GM23338 (cell line): ENCODE data around the gene ALKBH8. TPM values are rescaled to one million over a fixed set of nuclear protein-coding genes. Genes with fewer than 3 reads are reported as not detected.
A peak's percentile ranks its signal among the peaks of the same experiment; 100 is the strongest.

Experiments
- ATAC-seq: fragments of 200-7000 bp; cut with Tn5 transposase; 3 replicates; pipeline ENCODE4 v1.9.1; 2020
- DNase-seq: peaks from one replicate; pipeline ENCODE4 v3.0.0-alpha.2; 2015; ENCODE audit warnings: low spot score
- H2AFZ ChIP-seq: fragments of 200-600 bp; sonication (generic); 2 replicates; pipeline ENCODE4 v1.8.0; 2016; ENCODE audit warnings: antibody characterized with exemption, mild to moderate bottlenecking, moderate library complexity
- H3F3A ChIP-seq: fragments of 200-600 bp; sonication (generic); replicated peaks from 2 replicates; pipeline ENCODE4 v1.8.0; 2017; ENCODE audit warnings: antibody characterized with exemption, mixed run types, low read depth
- H3K27ac ChIP-seq: fragments of 200-600 bp; sonication (generic); 2 replicates; pipeline ENCODE4 v1.6.1; 2016; ENCODE audit warnings: low read depth
- H3K27me3 ChIP-seq: fragments of 200-600 bp; sonication (generic); 2 replicates; pipeline ENCODE4 v1.8.0; 2016; ENCODE audit warnings: mild to moderate bottlenecking, mixed run types, moderate library complexity; ENCODE audit not compliant: insufficient read depth
- H3K36me3 ChIP-seq: fragments of 200-600 bp; sonication (generic); 2 replicates; pipeline ENCODE4 v1.8.0; 2016; ENCODE audit warnings: mild to moderate bottlenecking; ENCODE audit not compliant: insufficient read depth
- H3K4me1 ChIP-seq: fragments of 200-600 bp; sonication (generic); 2 replicates; pipeline ENCODE4 v1.8.0; 2016; ENCODE audit warnings: mild to moderate bottlenecking, moderate library complexity; ENCODE audit not compliant: insufficient read depth
- H3K4me2 ChIP-seq: fragments of 200-600 bp; sonication (generic); 2 replicates; pipeline ENCODE4 v1.7.1; 2017; ENCODE audit warnings: mixed run types
- H3K4me3 ChIP-seq: fragments of 200-600 bp; sonication (generic); 2 replicates; pipeline ENCODE4 v1.6.1; 2016; ENCODE audit warnings: mixed run types
- H3K79me2 ChIP-seq: fragments of 200-600 bp; sonication (generic); replicated peaks from 2 replicates; pipeline ENCODE4 v1.8.0; 2017; ENCODE audit warnings: mild to moderate bottlenecking; ENCODE audit not compliant: insufficient read depth
- H3K9me2 ChIP-seq: fragments of 200-600 bp; sonication (generic); 2 replicates; pipeline ENCODE4 v1.8.0; 2017; ENCODE audit not compliant: insufficient read depth
- H4K20me1 ChIP-seq: fragments of 200-600 bp; sonication (generic); replicated peaks from 2 replicates; pipeline ENCODE4 v1.8.0; 2017; ENCODE audit warnings: mild to moderate bottlenecking; ENCODE audit not compliant: insufficient read depth
- H3K27ac Mint-ChIP-seq: 2 replicates; pipeline ENCODE4 v1.8.0; 2020; ENCODE audit warnings: inconsistent platforms, mild to moderate bottlenecking, moderate library complexity, mixed read lengths
- H3K27me3 Mint-ChIP-seq: 3 replicates; pipeline ENCODE4 v1.8.0; 2022; ENCODE audit warnings: low read depth, mild to moderate bottlenecking, moderate library complexity, mixed read lengths, inconsistent platforms; ENCODE audit not compliant: insufficient read depth, poor library complexity
- H3K36me3 Mint-ChIP-seq: 3 replicates; pipeline ENCODE4 v1.8.0; 2021; ENCODE audit warnings: low read depth, mild to moderate bottlenecking, inconsistent platforms, moderate library complexity, mixed read lengths
- H3K4me1 Mint-ChIP-seq: 3 replicates; pipeline ENCODE4 v1.8.0; 2020; ENCODE audit warnings: mild to moderate bottlenecking, inconsistent platforms, mixed read lengths
- H3K4me3 Mint-ChIP-seq: 3 replicates; pipeline ENCODE4 v1.8.0; 2021; ENCODE audit warnings: moderate library complexity, mild to moderate bottlenecking, inconsistent platforms, mixed read lengths
- H3K9me3 Mint-ChIP-seq: 3 replicates; pipeline ENCODE4 v1.8.0; 2020; ENCODE audit warnings: moderate library complexity, mild to moderate bottlenecking, inconsistent platforms, mixed read lengths
- CREB1 ChIP-seq: fragments of 250-450 bp; sonication (Bioruptor Pico); IDR thresholded peaks from 2 replicates; pipeline ENCODE4 v1.5.0; 2020; ENCODE audit warnings: low read depth, mild to moderate bottlenecking, moderate library complexity
- CTCF ChIP-seq, 2 experiments: fragments of 200-600 bp in 1 of 2; sonication (generic) in 1 of 2; conservative IDR thresholded peaks; 2 replicates each; pipeline versions ENCODE4 v1.5.1 to v1.6.1; 2016 to 2017; ENCODE audit warnings: antibody characterized with exemption in 2 of 2, low read depth in 2 of 2, mild to moderate bottlenecking in 2 of 2, moderate library complexity in 1 of 2
- ETS1 ChIP-seq: IDR thresholded peaks from 2 replicates; pipeline ENCODE4 v1.6.1; 2016; ENCODE audit warnings: antibody characterized with exemption
- EZH2 ChIP-seq: fragments of 200-600 bp; sonication (generic); IDR thresholded peaks from one replicate; pipeline ENCODE4 v1.8.0; 2017; ENCODE audit warnings: antibody characterized with exemption, mild to moderate bottlenecking, low read depth; ENCODE audit not compliant: unreplicated experiment
- EZH2phosphoT487 ChIP-seq: fragments of 200-600 bp; sonication (generic); IDR thresholded peaks from one replicate; pipeline ENCODE4 v1.8.1; 2018; ENCODE audit warnings: antibody characterized with exemption; ENCODE audit not compliant: unreplicated experiment
- JUNB ChIP-seq: IDR thresholded peaks from one replicate; pipeline ENCODE4 v1.6.1; 2016; ENCODE audit warnings: antibody characterized with exemption; ENCODE audit not compliant: unreplicated experiment
- NANOG ChIP-seq: IDR thresholded peaks from 2 replicates; pipeline ENCODE4 v1.6.1; 2016; ENCODE audit warnings: antibody characterized with exemption, borderline replicate concordance
- POLR2AphosphoS5 ChIP-seq: IDR thresholded peaks from 2 replicates; pipeline ENCODE4 v1.6.1; 2016; ENCODE audit warnings: antibody characterized with exemption, low read depth
- REST ChIP-seq: IDR thresholded peaks from one replicate; pipeline ENCODE4 v1.6.1; 2018; ENCODE audit warnings: antibody characterized with exemption; ENCODE audit not compliant: unreplicated experiment
- STAT1 ChIP-seq: IDR thresholded peaks from one replicate; pipeline ENCODE4 v1.6.1; 2016; ENCODE audit warnings: antibody characterized with exemption; ENCODE audit not compliant: unreplicated experiment
- ZNF114 ChIP-seq: fragments of 250-450 bp; sonication (Bioruptor Pico); IDR thresholded peaks from 2 replicates; pipeline ENCODE4 v1.5.0; 2020; ENCODE audit warnings: mild to moderate bottlenecking, moderate library complexity
- ZNF331 ChIP-seq: fragments of 250-450 bp; sonication (Bioruptor Pico); IDR thresholded peaks from 2 replicates; pipeline ENCODE4 v1.5.0; 2020; ENCODE audit warnings: low read depth, mild to moderate bottlenecking, moderate library complexity
- polyA plus RNA-seq: library from polyadenylated mRNA; unstranded; fragments of >200 nt; fragmentation: Nextera tagmentation; extraction: Ambion mirVana; gene quantifications from 2 replicates; pipeline ENCODE4 v1.2.1, GENCODE V29; 2016
- total RNA-seq: library from RNA; depleted of rRNA; stranded (reverse); fragments of >200 nt; shearing (Covaris generic); gene quantifications from 2 replicates; pipeline ENCODE4 v1.2.3, GENCODE V29; 2014

ALKBH8 gene
- total and polyA plus RNA-seq, 2 experiments from 2014 or later = 8.9 to 14.2 TPM

- no peaks in the 10 kb centered on the region for H3K36me3 ChIP-seq
- peak within 1 kb of the TSS; percentile 88 for H3K4me3 Mint-ChIP-seq
These were observed 25.2 kb upstream of the ALKBH8 start, which contains the start of gene ELMOD1 for GRCh38 chr11:107590460-107591377. Gene ELMOD1 (plus strand): TSS chr11:107591147. CDS start chr11:107618190, 27,043 bp downstream.

GRCh38 chr11:107587306-107587979 lies 21.9 kb upstream of the ALKBH8 start:
- Mint-ChIP-seq H3K4me1 (peaks cover 12% of the 10 kb centered on the region), H3K27ac (no peak overlapping the region), H3K9me3 (no peaks in the 10 kb centered on the region), H3K36me3 (no peaks in the 10 kb centered on the region; the same call in 2 of the 3 replicates), H3K4me3 (no peak overlapping the region), H3K27me3 (peaks cover 46% of the 10 kb centered on the region)
- Histone ChIP-seq H3K4me1 (peaks cover 16% of the 10 kb centered on the region), H3K4me3 (no peak overlapping the region), H4K20me1 (no peaks in the 10 kb centered on the region), H3K27ac (no peak overlapping the region), H3K79me2 (no peaks in the 10 kb centered on the region), H3F3A (no peaks in the 10 kb centered on the region; the same call in 1 of the 2 replicates), H3K36me3 (no peaks in the 10 kb centered on the region), H3K27me3 (peaks cover 60% of the 10 kb centered on the region), H3K4me2 (no peak overlapping the region), H3K9me2 (no peaks in the 10 kb centered on the region), H2AFZ (no peak overlapping the region)
- DNase-seq (no peak), ATAC-seq (no peak)
- TF ChIP-seq JUNB = no peak
- TF ChIP-seq CREB1 (CRISPR knock-in tag) = no peak
- TF ChIP-seq ZNF114 (CRISPR knock-in tag) = no peak
- no peak for TF ChIP-seq NANOG
- no peak for TF ChIP-seq REST
- TF ChIP-seq ZNF331 (CRISPR knock-in tag) = no peak
- TF ChIP-seq EZH2phosphoT487 = no peak
- TF ChIP-seq ETS1 = no peak
- no peak for TF ChIP-seq POLR2AphosphoS5
- no peak for TF ChIP-seq EZH2
- TF ChIP-seq STAT1 = no peak

More at GRCh38 chr11:107590460-107591377, 25.2 kb upstream of the ALKBH8 start, which contains the start of gene ELMOD1:
- H3K4me1 Mint-ChIP-seq = peaks cover 31% of the 10 kb centered on the region
- H3K36me3 Mint-ChIP-seq = no peaks in the 10 kb centered on the region; the same call in 2 of the 3 replicates
- Histone ChIP-seq H3K4me1 (peaks cover 32% of the 10 kb centered on the region), H3K79me2 (no peaks in the 10 kb centered on the region), H3K4me2 (peak within 1 kb of the TSS; percentile 99), H3K9me2 (no peaks in the 10 kb centered on the region), H3K4me3 (peak within 1 kb of the TSS; percentile 84), H3K27me3 (peaks cover 91% of the 10 kb centered on the region), H4K20me1 (no peaks in the 10 kb centered on the region), H3K27ac (no peak within 1 kb of the TSS), H3F3A (no peaks in the 10 kb centered on the region; the same call in 1 of the 2 replicates), H2AFZ (peak within 1 kb of the TSS; percentile 96)
- no peaks in the 10 kb centered on the region for H3K9me3 Mint-ChIP-seq
- peaks cover 64% of the 10 kb centered on the region for H3K27me3 Mint-ChIP-seq
- peak; percentile 72 for DNase-seq
- no peak within 1 kb of the TSS for H3K27ac Mint-ChIP-seq
- TF ChIP-seq CTCF (conservative IDR thresholded peaks at IDR 0.05; ENCODE audit: low read depth in 2 of 2) = 0 out of 4 replicates have a peak, but pooled peaks of 1 of the 2 experiments have one; percentile 6
- TF ChIP-seq POLR2AphosphoS5 = no peak
- no peak for TF ChIP-seq EZH2
- ATAC-seq = peak; percentile 73
